HG02970 (cell line): ENCODE measurements around the gene DUS1L.

Experiments
- ATAC-seq: cut with Tn5 transposase; IDR thresholded peaks from one replicate; pipeline ENCODE4 v1.9.1; 2021; ENCODE audit warnings: mild to moderate bottlenecking, moderate library complexity, moderate number of reproducible peaks; ENCODE audit not compliant: unreplicated experiment, low FRiP score

The DUS1L gene

GRCh38 chr17:82065638-82066303, at the start of gene DUS1L:
TSS of gene DUS1L (minus strand) at chr17:82065804. CDS start at chr17:82065059, 745 bp downstream.
- peak; percentile 59 for ATAC-seq

DNA sequence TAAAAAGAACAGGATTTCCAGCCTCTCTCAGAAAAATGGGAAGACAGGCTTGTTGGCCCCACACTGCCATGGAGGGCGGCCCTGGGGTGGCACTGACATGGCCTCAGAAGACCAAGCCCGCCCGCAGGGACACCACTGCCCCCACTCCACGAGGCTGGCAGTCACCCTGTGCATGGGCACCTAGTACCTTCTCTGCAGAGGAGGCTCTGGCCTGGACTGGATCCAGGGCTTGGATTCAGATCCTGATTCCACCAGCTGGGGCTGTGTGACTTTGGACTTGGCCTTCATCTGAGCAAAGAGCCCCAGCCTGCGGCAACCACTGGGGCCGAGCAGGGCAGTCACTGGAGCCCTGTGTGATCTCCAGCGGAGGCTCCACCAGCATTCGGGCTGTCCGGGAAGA, 49.3 kb upstream of the DUS1L start:
- ATAC-seq: no peak

DNA sequence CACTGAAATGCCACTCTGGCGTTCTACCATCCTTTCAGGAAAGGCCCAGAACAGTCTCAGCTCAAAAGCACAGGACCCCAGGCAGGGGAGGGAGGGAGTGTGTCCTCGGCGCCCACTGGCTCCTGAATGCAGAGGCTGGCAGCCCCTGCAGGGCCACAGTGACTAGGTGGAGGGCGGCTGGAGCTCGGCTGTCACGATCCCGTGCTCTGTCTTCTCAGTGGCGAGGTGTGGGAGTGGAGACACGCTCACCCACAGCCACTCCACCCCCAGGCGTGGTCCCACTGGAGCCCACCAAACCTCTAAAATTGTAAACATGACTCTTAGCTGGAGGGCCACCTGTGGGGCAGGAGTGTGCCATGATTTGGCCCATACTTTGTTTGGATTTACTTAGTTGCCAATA, 48.8 kb upstream of the DUS1L start:
- no peak for ATAC-seq

GRCh38 chr17:82113941-82114340, 48.3 kb upstream of the DUS1L start:
- ATAC-seq: no peak

- ATAC-seq: no peak
Measured at GRCh38 chr17:82113422-82113821, 47.8 kb upstream of the DUS1L start.

GRCh38 chr17:82112914-82113311, 47.3 kb upstream of the DUS1L start:
- ATAC-seq: no peak

DNA sequence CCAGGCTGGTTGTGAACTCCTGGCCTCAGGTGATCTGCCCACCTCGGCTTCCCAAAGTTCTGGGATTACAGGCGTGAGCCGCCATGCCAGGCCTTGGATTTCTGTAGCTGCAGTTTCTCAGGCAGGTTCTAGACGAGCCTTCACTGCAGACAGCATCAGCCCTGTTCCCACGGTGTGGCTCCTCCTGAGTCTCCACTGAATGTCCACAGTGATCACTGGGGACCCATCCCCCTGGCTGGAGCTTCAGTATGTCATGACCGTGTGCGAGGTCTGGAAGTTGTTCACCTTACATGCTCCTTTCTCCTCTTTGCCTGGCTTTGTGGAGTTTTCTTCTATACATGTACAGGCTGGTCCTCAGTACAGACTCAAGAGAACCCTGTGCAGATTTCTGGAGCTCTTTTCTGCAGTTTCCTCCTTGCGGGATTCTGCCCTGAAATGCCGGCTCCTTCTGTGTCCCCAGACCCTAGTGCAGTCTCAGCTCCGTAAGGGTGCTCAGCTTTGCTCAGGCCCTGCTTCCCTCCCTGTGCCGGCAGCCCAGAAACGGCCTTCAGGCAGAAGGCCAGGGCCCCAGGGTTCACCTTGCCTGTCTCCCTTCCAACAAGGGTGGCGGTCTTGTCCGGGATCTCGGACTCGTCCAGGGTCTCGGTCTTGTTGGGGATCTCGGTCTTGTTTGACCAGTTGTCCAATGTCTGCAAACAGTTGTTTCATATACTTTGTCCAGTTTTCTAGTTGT, 46.7 kb upstream of the DUS1L start:
- no peak for ATAC-seq

DNA sequence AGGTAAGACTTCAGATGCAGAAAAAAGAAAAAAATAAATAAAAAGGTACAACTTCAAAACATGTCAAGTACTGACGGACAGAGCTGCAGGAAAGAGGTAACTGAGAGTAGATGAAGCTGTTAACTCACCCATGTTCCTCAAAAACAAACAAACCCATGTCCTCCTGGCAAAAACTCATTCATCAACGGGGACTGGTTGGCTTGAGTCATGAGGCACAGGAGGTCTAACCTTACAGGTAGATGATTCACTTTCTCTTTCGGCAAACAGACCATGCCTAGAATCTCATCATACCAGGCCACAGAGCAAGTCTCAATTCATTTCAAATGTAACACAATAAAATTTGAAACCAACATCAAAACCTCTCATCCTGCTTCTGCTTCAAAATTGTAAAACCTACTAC, 44.7 kb upstream of the DUS1L start:
- no peak for ATAC-seq

GRCh38 chr17:82108961-82109475, 43.4 kb upstream of the DUS1L start:
- ATAC-seq: no peak

- ATAC-seq: no peak
Measured at GRCh38 chr17:82108496-82108945, 42.9 kb upstream of the DUS1L start.

GRCh38 chr17:82108038-82108437, 42.4 kb upstream of the DUS1L start:
- no peak for ATAC-seq

DNA sequence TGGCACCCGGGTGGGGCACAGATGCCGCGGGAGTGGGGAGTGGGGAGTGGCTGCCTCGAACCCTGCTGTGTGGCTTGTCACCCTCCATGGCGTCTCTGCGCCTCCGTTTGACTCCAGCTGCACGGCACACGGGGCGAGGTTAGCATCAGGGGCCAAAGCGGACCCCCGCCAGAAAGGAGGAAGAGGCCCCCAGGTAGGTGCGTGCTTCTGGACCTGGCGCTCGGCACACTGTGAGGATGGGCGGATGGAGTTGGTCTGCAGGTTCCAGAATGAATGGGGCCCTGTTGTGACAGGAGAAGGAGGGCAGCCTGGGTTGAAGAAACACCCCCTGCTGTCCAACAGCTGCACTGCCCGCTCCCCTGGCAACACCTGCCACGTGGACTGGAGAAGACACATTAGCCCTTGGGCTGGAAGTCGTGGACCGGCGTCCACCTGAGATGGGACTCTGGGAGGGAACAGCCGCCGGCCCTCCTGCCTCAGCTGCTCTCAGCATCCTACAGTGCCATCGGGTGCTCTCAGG, 41.8 kb upstream of the DUS1L start:
- ATAC-seq: no peak

DNA sequence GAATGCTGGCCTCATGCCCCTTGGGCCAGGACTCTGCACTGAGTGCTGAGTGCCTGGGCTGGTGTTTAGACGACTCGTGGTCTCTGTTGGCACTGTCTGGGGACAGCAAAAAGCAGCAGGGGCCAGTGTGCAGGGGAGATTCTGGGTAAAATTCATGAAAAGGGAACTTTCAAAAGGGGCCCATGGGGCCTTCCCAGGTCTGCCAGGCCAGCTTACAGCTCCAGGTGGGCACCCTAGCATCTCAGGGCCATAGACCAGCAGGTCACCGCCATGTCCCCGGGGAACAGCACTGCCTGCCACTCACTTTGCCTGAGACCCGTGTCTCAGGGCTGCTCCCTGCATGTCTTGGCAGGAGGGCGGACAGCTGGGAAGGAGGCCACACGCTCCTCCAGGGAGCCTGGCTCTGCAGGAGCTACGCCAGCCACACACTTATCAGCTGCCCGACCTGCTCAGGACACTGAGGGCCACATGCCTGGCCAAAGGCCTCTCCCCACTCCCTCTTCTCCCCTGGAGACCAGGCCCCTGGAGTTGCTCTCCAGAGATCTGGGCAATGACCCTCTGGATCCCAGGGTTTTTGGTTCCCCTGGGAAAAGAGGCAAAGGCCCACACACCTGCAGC, 41.2 kb upstream of the DUS1L start:
- no peak for ATAC-seq

DNA sequence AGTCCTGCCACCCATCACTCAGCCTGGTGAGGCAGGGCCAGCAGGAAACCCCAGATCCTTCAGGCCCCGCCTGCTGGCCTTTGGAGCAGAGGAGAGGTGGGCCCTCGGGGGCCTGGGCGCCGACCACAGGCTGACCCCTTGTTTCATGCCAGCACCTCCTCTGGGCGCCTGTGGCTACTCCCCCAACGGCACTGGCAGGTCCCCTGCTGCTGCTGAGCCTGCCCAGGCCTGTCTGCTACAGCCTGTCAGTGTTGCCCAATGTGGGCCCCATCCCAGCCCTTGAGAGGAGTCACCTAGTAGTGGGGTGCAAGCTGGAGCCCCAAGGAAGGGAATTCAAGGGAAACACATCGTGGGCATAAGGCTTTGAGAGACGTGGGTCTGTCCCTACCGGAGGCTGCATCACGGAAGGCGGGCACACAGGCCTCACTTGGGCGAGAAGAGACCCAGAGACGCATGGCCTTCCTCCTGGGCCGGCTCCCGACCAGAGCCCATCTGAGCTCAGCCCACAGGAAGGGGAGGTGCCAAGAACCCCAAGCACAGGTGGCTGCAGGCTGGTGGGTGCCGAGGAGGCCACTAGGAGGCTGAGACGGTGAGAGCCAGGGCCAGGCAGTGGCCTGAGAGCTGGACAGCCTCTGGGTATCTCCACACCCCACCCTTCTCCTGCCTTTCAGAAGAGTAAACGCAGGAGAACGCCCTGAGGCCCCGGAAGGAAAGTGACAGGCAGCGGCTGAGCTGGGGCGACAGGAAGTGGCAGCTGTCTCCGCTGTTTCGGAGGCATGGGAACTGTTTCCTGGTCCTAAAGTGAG, 40.5 kb upstream of the DUS1L start:
- no peak for ATAC-seq

GRCh38 chr17:82105417-82105881, 39.8 kb upstream of the DUS1L start:
- no peak for ATAC-seq

GRCh38 chr17:82104797-82105416, 39.3 kb upstream of the DUS1L start:
- no peak for ATAC-seq

- ATAC-seq: no peak
Measured at GRCh38 chr17:82103553-82104451, 38.2 kb upstream of the DUS1L start.

- no peak for ATAC-seq
Measured at GRCh38 chr17:82101767-82102679, 36.4 kb upstream of the DUS1L start.
